HEK293 (cell line): ENCODE data around the gene TBL1XR1.

ENCODE experiments used
- CTCF ChIA-PET: fragments of 350-600 bp; formaldehyde crosslinking; extraction: SDS; loops from one replicate; lab custom pipeline; 2021; ENCODE audit warnings: antibody characterized with exemption; lab: Yijun Ruan, JAX
- POLR2A ChIA-PET: fragments of 300-600 bp; formaldehyde crosslinking; extraction: SDS; loops from one replicate; lab custom pipeline; 2020; ENCODE audit warnings: antibody characterized with exemption, inconsistent platforms; lab: Yijun Ruan, JAX
- H3K27ac ChIP-seq: fragments of 200-500 bp; sonication (Bioruptor generic); 2 replicates; pipeline ENCODE4 v1.5.1; 2014; ENCODE audit warnings: low read depth, low read length, control low read depth, inconsistent platforms; ENCODE audit errors: extremely low read depth
- H3K36me3 ChIP-seq, 2 experiments: fragments of 200-500 bp in 1 of 2; sonication (Bioruptor generic) in 1 of 2; 1 replicate in 1 of 2; 2 replicates in 1 of 2; pipeline ENCODE4 v1.5.1; 2014 to 2017; ENCODE audit warnings: inconsistent platforms in 2 of 2, low read length in 2 of 2; ENCODE audit not compliant: control insufficient read depth in 2 of 2, insufficient read depth in 1 of 2
- H3K4me1 ChIP-seq: fragments of 200-500 bp; sonication (Bioruptor generic); 2 replicates; pipeline ENCODE4 v1.5.1; 2014; ENCODE audit warnings: mild to moderate bottlenecking, low read length, inconsistent platforms; ENCODE audit not compliant: control insufficient read depth, insufficient read depth
- H3K4me3 ChIP-seq: 2 replicates; pipeline ENCODE4 v1.5.1; 2011; ENCODE audit warnings: low read depth, mild to moderate bottlenecking, control low read depth, low read length, moderate library complexity
- H3K9me3 ChIP-seq: fragments of 200-500 bp; sonication (Bioruptor generic); 2 replicates; pipeline ENCODE4 v1.5.1; 2014; ENCODE audit warnings: low read depth, low read length, inconsistent platforms; ENCODE audit not compliant: control insufficient read depth, insufficient read depth
- EGR2 ChIP-seq: fragments of 450-650 bp; formaldehyde crosslinking; IDR thresholded peaks from 2 replicates; pipeline ENCODE4 v1.5.1; 2016; ENCODE audit warnings: low read depth, missing biosample characterization, missing genetic modification characterization
- GLIS2 ChIP-seq: fragments of 450-650 bp; formaldehyde crosslinking; IDR thresholded peaks from 2 replicates; pipeline ENCODE4 v1.5.1; 2016; ENCODE audit warnings: missing biosample characterization, missing genetic modification characterization
- IKZF3 ChIP-seq: fragments of 450-650 bp; IDR thresholded peaks from 2 replicates; pipeline ENCODE4 v1.5.0; 2018; ENCODE audit warnings: missing biosample characterization, mild to moderate bottlenecking, missing genetic modification characterization, moderate library complexity
- KLF16 ChIP-seq: fragments of 450-650 bp; formaldehyde crosslinking; IDR thresholded peaks from 2 replicates; pipeline ENCODE4 v1.5.1; 2017; ENCODE audit warnings: missing biosample characterization, missing genetic modification characterization
- MZF1 ChIP-seq: fragments of 450-650 bp; formaldehyde crosslinking; IDR thresholded peaks from 2 replicates; pipeline ENCODE4 v1.5.1; 2017; ENCODE audit warnings: missing biosample characterization, missing genetic modification characterization, borderline replicate concordance
- SP7 ChIP-seq: fragments of 450-650 bp; formaldehyde crosslinking; IDR thresholded peaks from 2 replicates; pipeline ENCODE4 v1.5.1; 2016; ENCODE audit warnings: missing biosample characterization, missing genetic modification characterization
- TCF7L2 ChIP-seq: IDR thresholded peaks from 2 replicates; pipeline ENCODE4 v1.6.1; 2011; ENCODE audit warnings: low read depth, mild to moderate bottlenecking, inconsistent platforms, low read length, moderate library complexity, borderline replicate concordance
- TRIM28 ChIP-seq: IDR thresholded peaks from 2 replicates; pipeline ENCODE4 v1.6.1; 2011; ENCODE audit warnings: low read length, control low read depth, borderline replicate concordance
- ZFP41 ChIP-seq: fragments of 450-650 bp; formaldehyde crosslinking; IDR thresholded peaks from 2 replicates; pipeline ENCODE4 v1.5.1; 2016; ENCODE audit warnings: missing biosample characterization, missing genetic modification characterization, borderline replicate concordance
- ZFP69B ChIP-seq: fragments of 450-650 bp; formaldehyde crosslinking; IDR thresholded peaks from 2 replicates; pipeline ENCODE4 v1.5.1; 2016; ENCODE audit warnings: missing biosample characterization, missing genetic modification characterization
- ZNF112 ChIP-seq: fragments of 450-650 bp; formaldehyde crosslinking; IDR thresholded peaks from 2 replicates; pipeline ENCODE4 v1.5.0; 2017; ENCODE audit warnings: missing biosample characterization, missing genetic modification characterization
- ZNF19 ChIP-seq: fragments of 450-650 bp; formaldehyde crosslinking; IDR thresholded peaks from 2 replicates; pipeline ENCODE4; 2016; ENCODE audit warnings: missing biosample characterization, missing genetic modification characterization, low read depth
- ZNF223 ChIP-seq: fragments of 450-650 bp; formaldehyde crosslinking; IDR thresholded peaks from 2 replicates; pipeline ENCODE4 v1.5.1; 2016; ENCODE audit warnings: missing biosample characterization, missing genetic modification characterization
- ZNF239 ChIP-seq: fragments of 450-650 bp; formaldehyde crosslinking; IDR thresholded peaks from 2 replicates; pipeline ENCODE4 v1.5.1; 2016; ENCODE audit warnings: missing biosample characterization, missing genetic modification characterization
- ZNF274 ChIP-seq, 2 experiments: fragments of 200-500 bp in 1 of 2; fragments of 450-650 bp in 1 of 2; sonication (Bioruptor generic) in 1 of 2; formaldehyde crosslinking in 1 of 2; IDR thresholded peaks; 2 replicates each; pipeline versions ENCODE4 v1.5.1 to v1.6.1; 2014 to 2016; ENCODE audit warnings: borderline replicate concordance in 1 of 2, inconsistent platforms in 1 of 2, low read length in 1 of 2, missing biosample characterization in 1 of 2, missing genetic modification characterization in 1 of 2
- ZNF292 ChIP-seq: fragments of 450-650 bp; formaldehyde crosslinking; IDR thresholded peaks from 2 replicates; pipeline ENCODE4 v1.5.1; 2016; ENCODE audit warnings: low read depth, missing biosample characterization, missing genetic modification characterization, borderline replicate concordance
- ZNF302 ChIP-seq: fragments of 450-650 bp; formaldehyde crosslinking; IDR thresholded peaks from 2 replicates; pipeline ENCODE4 v1.5.1; 2016; ENCODE audit warnings: missing biosample characterization, missing genetic modification characterization, low read depth
- ZNF341 ChIP-seq: fragments of 450-650 bp; formaldehyde crosslinking; IDR thresholded peaks from 2 replicates; pipeline ENCODE4; 2016; ENCODE audit warnings: low read depth, missing biosample characterization, missing genetic modification characterization
- ZNF366 ChIP-seq: fragments of 450-650 bp; formaldehyde crosslinking; conservative IDR thresholded peaks from 2 replicates; pipeline ENCODE4 v1.5.1; 2016; ENCODE audit warnings: missing biosample characterization, missing genetic modification characterization
- ZNF391 ChIP-seq: fragments of 450-650 bp; formaldehyde crosslinking; IDR thresholded peaks from 2 replicates; pipeline ENCODE4 v1.5.1; 2016; ENCODE audit warnings: low read depth, missing biosample characterization, missing genetic modification characterization, borderline replicate concordance
- ZNF416 ChIP-seq: fragments of 450-650 bp; formaldehyde crosslinking; IDR thresholded peaks from 2 replicates; pipeline ENCODE4 v1.5.1; 2016; ENCODE audit warnings: missing biosample characterization, missing genetic modification characterization
- ZNF433 ChIP-seq: fragments of 450-650 bp; formaldehyde crosslinking; IDR thresholded peaks from 2 replicates; pipeline ENCODE4 v1.5.1; 2016; ENCODE audit warnings: missing biosample characterization, missing genetic modification characterization, low read depth
- ZNF501 ChIP-seq: fragments of 450-650 bp; formaldehyde crosslinking; IDR thresholded peaks from 2 replicates; pipeline ENCODE4 v1.5.1; 2016; ENCODE audit warnings: missing biosample characterization, missing genetic modification characterization
- ZNF585B ChIP-seq: fragments of 450-650 bp; formaldehyde crosslinking; IDR thresholded peaks from 2 replicates; pipeline ENCODE4 v1.5.1; 2016; ENCODE audit warnings: missing biosample characterization, missing genetic modification characterization
- ZNF654 ChIP-seq: fragments of 450-650 bp; formaldehyde crosslinking; IDR thresholded peaks from 2 replicates; pipeline ENCODE4 v1.5.1; 2016; ENCODE audit warnings: low read depth, missing biosample characterization, missing genetic modification characterization
- ZNF664 ChIP-seq: fragments of 450-650 bp; formaldehyde crosslinking; IDR thresholded peaks from 2 replicates; pipeline ENCODE4 v1.5.1; 2016; ENCODE audit warnings: missing biosample characterization, missing genetic modification characterization
- ZNF677 ChIP-seq: fragments of 450-650 bp; IDR thresholded peaks from 2 replicates; pipeline ENCODE4 v1.5.0; 2018; ENCODE audit warnings: missing biosample characterization, mild to moderate bottlenecking, missing genetic modification characterization, moderate library complexity
- ZNF785 ChIP-seq: fragments of 450-650 bp; formaldehyde crosslinking; IDR thresholded peaks from 2 replicates; pipeline ENCODE4 v1.5.1; 2016; ENCODE audit warnings: missing biosample characterization, missing genetic modification characterization
- ZNF791 ChIP-seq: fragments of 450-650 bp; formaldehyde crosslinking; IDR thresholded peaks from 2 replicates; pipeline ENCODE4 v1.5.1; 2016; ENCODE audit warnings: missing biosample characterization, missing genetic modification characterization
- ZNF792 ChIP-seq: fragments of 450-650 bp; formaldehyde crosslinking; IDR thresholded peaks from 2 replicates; pipeline ENCODE4 v1.5.1; 2016; ENCODE audit warnings: missing biosample characterization, missing genetic modification characterization
- TF ChIP-seq, protein P1 (sequence below): fragments of 450-650 bp; formaldehyde crosslinking; IDR thresholded peaks from 2 replicates; pipeline ENCODE4 v1.5.1; 2016; ENCODE audit warnings: missing biosample characterization, missing genetic modification characterization, borderline replicate concordance
- TF ChIP-seq, protein P2 (sequence below): fragments of 450-650 bp; formaldehyde crosslinking; IDR thresholded peaks from 2 replicates; pipeline ENCODE4 v1.5.1; 2016; ENCODE audit warnings: missing biosample characterization, missing genetic modification characterization

Gene TBL1XR1

DNA sequence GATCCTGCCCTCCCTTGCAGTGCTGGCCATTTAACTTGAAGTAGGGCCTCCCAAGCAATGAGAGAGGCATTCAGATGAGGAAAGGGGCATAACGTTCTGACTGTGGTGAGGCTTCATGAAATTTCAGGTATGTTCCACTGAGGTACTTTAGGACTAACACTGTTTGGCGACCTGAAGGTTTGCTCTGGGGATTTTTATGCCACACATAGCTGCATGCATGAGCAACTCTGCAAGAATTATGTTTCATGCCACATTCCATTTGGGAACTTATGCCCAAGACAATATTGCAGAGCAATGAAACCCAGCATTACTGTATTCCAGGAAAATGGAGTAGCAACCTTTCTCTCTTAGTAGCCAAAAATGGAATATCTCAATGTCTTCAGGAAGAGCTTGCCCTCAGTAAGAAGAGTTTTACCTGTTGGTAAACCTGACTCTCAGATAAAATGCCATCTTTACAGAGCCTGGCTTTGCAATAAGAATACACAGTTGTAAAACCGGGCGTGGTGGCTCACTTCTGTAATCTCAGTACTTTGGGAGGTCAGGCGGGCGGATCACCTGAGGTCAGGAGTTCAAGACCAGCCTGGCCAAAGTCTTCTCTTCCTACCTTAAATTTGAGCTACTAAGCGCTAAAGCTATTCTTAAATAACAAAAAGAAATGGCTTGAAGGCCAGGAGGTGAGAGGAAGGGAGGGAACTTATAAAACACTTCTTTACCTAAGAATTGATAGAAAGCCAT is 16.7 kb upstream of the TBL1XR1 start (continued):
- TF ChIP-seq ZNF274 (IDR thresholded peaks at IDR 0.05; ENCODE audit: low read length), result no peak
- TF ChIP-seq ZNF274 (tag by site-specific recombination; IDR thresholded peaks at IDR 0.05; ENCODE audit: borderline replicate concordance), result no peak
- TF ChIP-seq, protein P1, sequence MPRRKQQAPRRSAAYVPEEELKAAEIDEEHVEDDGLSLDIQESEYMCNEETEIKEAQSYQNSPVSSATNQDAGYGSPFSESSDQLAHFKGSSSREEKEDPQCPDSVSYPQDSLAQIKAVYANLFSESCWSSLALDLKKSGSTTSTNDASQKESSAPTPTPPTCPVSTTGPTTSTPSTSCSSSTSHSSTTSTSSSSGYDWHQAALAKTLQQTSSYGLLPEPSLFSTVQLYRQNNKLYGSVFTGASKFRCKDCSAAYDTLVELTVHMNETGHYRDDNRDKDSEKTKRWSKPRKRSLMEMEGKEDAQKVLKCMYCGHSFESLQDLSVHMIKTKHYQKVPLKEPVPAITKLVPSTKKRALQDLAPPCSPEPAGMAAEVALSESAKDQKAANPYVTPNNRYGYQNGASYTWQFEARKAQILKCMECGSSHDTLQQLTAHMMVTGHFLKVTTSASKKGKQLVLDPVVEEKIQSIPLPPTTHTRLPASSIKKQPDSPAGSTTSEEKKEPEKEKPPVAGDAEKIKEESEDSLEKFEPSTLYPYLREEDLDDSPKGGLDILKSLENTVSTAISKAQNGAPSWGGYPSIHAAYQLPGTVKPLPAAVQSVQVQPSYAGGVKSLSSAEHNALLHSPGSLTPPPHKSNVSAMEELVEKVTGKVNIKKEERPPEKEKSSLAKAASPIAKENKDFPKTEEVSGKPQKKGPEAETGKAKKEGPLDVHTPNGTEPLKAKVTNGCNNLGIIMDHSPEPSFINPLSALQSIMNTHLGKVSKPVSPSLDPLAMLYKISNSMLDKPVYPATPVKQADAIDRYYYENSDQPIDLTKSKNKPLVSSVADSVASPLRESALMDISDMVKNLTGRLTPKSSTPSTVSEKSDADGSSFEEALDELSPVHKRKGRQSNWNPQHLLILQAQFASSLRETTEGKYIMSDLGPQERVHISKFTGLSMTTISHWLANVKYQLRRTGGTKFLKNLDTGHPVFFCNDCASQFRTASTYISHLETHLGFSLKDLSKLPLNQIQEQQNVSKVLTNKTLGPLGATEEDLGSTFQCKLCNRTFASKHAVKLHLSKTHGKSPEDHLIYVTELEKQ (tag by site-specific recombination), result no peak
- no peak for TF ChIP-seq ZFP41 (tag by site-specific recombination)
- TF ChIP-seq ZNF677 (tag by site-specific recombination), result no peak
- no peak for TF ChIP-seq ZNF654
- TF ChIP-seq ZFP69B (tag by site-specific recombination), result no peak
- no peak for TF ChIP-seq ZNF112 (tag by site-specific recombination)
- no peak for TF ChIP-seq ZNF792 (tag by site-specific recombination)
- TF ChIP-seq, all 188 proteins: peak for 0

DNA sequence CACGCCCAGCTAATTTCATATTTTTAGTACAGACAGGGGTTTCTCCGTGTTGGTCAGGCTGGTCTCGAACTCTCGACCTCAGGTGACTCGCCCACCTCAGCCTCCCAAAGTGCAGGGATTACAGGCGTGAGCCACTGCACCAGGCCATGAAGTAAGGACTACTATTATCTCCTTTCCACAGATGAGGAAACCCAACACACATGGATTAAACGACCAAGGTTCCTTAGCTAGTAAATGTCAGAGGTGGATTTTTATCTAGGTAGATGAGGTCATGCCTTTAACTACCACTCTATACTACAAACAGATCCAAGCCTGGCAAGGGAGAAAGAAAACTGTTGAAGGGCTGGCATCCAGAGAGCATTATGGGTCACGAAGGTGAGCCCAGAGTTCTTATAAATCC is 15.5 kb upstream of the TBL1XR1 start:
- no peaks in the 10 kb centered on the region for H3K9me3 ChIP-seq
- no peak overlapping the region for H3K27ac ChIP-seq
- H3K36me3 ChIP-seq, result no peaks in the 10 kb centered on the region
- no peak for TF ChIP-seq ZNF391
- no peak for TF ChIP-seq ZNF433 (tag by site-specific recombination)
- TF ChIP-seq TRIM28, result no peak
- no peak for TF ChIP-seq ZNF366 (tag by site-specific recombination)
- no peak for TF ChIP-seq ZNF302 (tag by site-specific recombination)
- no peak for TF ChIP-seq ZNF791
- no peak for TF ChIP-seq ZNF19
- no peak for TF ChIP-seq SP7
- no peak for TF ChIP-seq ZNF785 (tag by site-specific recombination)
- TF ChIP-seq GLIS2, result no peak
- no peak for TF ChIP-seq TCF7L2
- ChIA-PET POLR2A (no interaction called here), CTCF (interaction anchor here (0.5 kb wide), 1 partner anchor 14 kb away, joined by 3 read pairs; no protein-coding TSS in a partner anchor)
- no peaks in the 10 kb centered on the region for H3K4me1 ChIP-seq
- no peak overlapping the region for H3K4me3 ChIP-seq

DNA sequence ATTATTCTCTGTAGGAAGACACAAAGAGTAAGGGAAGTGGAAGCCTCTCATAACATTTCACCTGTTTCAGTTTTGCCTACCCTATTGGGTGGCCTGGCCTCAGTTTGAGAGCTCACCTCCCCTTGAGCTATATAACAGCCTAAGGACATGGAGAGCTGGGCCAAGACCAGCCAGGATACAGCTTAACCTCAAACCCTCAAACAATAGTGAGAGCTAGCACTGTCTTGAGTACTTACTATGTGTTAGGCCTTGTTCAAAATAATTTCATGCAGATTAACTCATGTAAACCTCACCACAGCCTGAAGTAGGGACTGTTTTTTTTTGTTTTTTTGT is 15.0 kb upstream of the TBL1XR1 start:
- Histone ChIP-seq H3K4me3 (no peak overlapping the region), H3K36me3 (no peaks in the 10 kb centered on the region), H3K27ac (no peak overlapping the region), H3K4me1 (no peaks in the 10 kb centered on the region), H3K9me3 (no peaks in the 10 kb centered on the region)
- ChIA-PET CTCF (interaction anchor here (0.5 kb wide), 1 partner anchor 14 kb away, joined by 3 read pairs; no protein-coding TSS in a partner anchor), POLR2A (no interaction called here)
- TF ChIP-seq ZNF501, result no peak
- TF ChIP-seq, protein P2, sequence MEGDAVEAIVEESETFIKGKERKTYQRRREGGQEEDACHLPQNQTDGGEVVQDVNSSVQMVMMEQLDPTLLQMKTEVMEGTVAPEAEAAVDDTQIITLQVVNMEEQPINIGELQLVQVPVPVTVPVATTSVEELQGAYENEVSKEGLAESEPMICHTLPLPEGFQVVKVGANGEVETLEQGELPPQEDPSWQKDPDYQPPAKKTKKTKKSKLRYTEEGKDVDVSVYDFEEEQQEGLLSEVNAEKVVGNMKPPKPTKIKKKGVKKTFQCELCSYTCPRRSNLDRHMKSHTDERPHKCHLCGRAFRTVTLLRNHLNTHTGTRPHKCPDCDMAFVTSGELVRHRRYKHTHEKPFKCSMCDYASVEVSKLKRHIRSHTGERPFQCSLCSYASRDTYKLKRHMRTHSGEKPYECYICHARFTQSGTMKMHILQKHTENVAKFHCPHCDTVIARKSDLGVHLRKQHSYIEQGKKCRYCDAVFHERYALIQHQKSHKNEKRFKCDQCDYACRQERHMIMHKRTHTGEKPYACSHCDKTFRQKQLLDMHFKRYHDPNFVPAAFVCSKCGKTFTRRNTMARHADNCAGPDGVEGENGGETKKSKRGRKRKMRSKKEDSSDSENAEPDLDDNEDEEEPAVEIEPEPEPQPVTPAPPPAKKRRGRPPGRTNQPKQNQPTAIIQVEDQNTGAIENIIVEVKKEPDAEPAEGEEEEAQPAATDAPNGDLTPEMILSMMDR (tag by site-specific recombination), result no peak
- TF ChIP-seq ZNF792 (tag by site-specific recombination), result no peak
- TF ChIP-seq ZNF223 (tag by site-specific recombination), result no peak
- no peak for TF ChIP-seq ZNF292 (tag by site-specific recombination)
- no peak for TF ChIP-seq MZF1
- TF ChIP-seq EGR2 (tag by site-specific recombination), result no peak
- TF ChIP-seq ZNF664, result no peak
- no peak for TF ChIP-seq IKZF3 (tag by site-specific recombination)
- no peak for TF ChIP-seq KLF16 (tag by site-specific recombination)
- no peak for TF ChIP-seq ZNF341 (tag by site-specific recombination)
- no peak for TF ChIP-seq ZNF302 (tag by site-specific recombination)
- TF ChIP-seq ZNF585B (tag by site-specific recombination), result no peak
- TF ChIP-seq ZNF239 (tag by site-specific recombination), result no peak
- no peak for TF ChIP-seq ZNF416 (tag by site-specific recombination)
